Subcutaneous adipose tissue (tissue), 4 donors: ENCODE results near the gene PROX2. TPM values are rescaled to one million over a fixed set of nuclear protein-coding genes. Genes with fewer than 3 reads are reported as not detected.

Experiments
- total RNA-seq, 4 donors: library from RNA; depleted of rRNA; stranded (reverse); fragments of >200 nt; gene quantifications; one replicate each; pipeline ENCODE4 v1.1.0, GENCODE V29; 2016
- TF ChIP-seq, protein P1 (sequence below): fragments of 450-650 bp; IDR thresholded peaks from one replicate; pipeline ENCODE4 v1.5.1; 2016; ENCODE audit warnings: low read depth, mild to moderate bottlenecking, control low read depth, antibody characterized with exemption, moderate library complexity

PROX2 gene
- total RNA-seq, 4 donors from 2014 or later: not detected

DNA sequence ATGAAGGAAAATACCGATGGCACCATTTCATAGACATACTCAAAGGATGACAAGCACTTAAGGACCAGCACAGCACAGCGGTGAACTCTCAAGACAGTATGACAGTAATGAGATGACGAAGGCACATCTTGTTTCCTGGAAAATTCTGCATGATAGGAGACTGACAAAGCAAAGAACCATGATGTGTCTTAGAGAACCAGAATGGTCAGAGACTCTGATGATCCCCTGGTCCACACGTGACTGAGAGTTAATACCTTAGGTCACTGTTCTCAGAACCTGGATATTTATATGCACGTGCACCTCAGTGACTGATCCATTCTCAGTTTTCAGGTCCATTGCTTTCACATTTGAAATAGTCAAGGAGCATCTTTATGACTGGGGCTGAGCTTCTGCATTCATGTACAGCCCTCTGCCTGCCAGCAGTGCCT is 35.3 kb downstream of the PROX2 start:
- TF ChIP-seq, protein P1, sequence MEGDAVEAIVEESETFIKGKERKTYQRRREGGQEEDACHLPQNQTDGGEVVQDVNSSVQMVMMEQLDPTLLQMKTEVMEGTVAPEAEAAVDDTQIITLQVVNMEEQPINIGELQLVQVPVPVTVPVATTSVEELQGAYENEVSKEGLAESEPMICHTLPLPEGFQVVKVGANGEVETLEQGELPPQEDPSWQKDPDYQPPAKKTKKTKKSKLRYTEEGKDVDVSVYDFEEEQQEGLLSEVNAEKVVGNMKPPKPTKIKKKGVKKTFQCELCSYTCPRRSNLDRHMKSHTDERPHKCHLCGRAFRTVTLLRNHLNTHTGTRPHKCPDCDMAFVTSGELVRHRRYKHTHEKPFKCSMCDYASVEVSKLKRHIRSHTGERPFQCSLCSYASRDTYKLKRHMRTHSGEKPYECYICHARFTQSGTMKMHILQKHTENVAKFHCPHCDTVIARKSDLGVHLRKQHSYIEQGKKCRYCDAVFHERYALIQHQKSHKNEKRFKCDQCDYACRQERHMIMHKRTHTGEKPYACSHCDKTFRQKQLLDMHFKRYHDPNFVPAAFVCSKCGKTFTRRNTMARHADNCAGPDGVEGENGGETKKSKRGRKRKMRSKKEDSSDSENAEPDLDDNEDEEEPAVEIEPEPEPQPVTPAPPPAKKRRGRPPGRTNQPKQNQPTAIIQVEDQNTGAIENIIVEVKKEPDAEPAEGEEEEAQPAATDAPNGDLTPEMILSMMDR: no peak

DNA sequence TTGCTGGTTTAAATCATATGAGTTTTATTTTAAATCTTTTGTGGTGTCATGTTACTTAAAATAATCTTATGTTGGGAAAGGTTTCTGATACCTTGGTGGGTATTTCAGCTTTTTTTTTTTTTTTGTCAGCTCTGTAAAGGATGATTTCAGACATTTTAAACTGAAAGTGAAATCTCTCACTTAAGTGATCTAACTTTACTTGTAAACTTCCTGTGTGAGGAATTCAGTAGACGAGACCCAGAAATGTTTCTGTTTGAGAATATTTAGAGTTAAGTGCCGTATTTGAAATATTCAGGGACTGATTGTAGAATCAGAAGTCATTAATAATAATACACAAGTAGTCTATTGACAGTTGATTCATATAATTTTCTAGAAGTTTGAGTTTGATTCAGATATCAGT is 37.8 kb downstream of the PROX2 start:
- TF ChIP-seq, protein P1: no peak

DNA sequence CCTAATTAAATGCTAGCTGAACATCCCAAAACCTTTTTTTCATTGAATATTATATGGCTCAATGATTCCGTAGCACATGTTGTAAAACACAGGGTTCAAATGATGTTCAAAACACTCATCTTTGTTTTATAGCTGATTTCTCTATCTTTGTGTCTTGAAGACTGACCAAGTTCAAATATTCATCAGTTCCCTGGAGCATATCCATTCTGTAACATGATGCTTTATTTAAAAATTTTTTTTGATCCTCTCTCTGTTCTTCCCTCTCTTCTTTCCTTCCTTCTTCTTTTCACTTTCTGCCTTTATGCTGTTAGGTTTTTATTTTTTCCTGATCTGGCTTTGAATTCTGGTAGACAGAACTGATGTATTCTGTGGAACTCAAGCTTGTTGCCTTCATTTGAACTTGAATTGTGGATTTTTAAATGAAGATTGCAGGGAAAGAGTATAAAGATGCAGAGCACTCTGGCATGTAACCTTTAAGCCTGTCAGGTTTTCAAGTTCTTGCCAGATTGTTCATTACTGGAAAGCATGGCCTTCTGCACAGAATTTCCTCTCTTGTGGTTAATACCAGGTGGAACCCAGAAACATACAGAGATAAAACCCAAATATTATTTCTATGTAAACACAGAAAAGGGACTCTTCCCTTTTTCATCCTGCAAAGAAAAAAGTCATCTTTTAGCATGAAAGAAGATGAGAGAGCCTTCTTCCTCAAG is 39.5 kb downstream of the PROX2 start:
- TF ChIP-seq, protein P1: no peak

DNA sequence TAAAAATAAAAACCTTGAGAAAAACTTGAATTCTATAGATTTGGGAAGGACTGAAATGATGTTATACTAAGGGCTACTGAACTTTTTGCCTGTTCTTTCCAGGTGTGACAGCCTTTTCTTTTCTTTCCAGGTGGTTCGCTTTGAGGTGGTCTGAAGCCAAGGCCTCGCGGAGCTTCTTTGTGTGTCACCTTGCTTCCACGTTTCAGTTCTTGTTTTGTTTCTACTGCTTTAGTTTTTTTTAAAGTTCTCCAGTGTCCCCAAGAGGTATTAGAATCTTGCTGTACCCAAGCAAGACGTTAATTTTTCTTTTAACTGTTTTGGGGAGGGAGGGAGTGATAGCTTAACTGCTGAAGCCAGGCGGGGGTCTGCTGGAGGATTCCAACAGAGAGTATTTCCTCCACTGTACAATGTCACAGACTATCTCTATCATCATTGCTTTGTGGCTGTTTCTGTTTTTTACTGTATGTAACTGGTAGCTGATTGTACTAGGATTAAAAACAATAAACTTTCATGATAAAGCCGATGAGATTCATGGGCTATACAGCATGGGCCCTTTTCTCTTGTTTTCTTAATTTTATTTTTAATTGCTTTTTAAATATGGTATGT is 40.2 kb downstream of the PROX2 start:
- TF ChIP-seq, protein P1: no peak

DNA sequence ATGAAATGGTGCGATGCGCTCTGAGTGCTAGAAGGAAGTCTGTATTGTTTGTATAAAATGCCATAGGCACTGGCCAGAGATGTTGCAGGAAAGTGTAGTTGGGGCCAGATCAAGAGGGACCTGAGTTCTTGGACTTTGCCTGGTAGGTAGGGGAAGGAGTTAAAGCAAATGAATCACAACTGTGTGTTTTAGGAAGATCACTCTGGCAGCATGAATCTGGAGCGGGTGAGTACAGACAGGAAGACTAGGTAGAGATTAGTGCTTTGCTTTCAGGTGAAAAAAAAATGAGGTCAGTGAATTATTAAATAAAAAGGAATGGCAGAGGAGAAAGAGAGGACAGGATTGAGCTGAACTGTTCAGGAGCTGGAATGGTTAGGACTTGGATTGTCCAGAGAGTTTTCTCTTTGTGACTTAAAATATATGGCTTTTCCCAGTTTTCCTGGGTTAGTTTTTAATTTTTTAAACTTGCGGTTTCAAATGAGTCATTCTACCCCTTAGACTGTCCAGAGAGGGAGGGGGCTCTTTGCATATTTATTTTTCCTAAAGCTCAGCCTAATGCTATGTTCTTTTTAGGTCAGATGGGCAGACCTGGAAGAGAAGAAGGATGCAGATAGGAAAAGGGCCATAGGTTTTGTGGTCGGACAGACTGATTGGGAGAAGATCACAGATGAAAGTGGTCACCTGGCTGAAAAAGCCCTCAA is 41.1 kb downstream of the PROX2 start:
- TF ChIP-seq, protein P1: no peak

DNA sequence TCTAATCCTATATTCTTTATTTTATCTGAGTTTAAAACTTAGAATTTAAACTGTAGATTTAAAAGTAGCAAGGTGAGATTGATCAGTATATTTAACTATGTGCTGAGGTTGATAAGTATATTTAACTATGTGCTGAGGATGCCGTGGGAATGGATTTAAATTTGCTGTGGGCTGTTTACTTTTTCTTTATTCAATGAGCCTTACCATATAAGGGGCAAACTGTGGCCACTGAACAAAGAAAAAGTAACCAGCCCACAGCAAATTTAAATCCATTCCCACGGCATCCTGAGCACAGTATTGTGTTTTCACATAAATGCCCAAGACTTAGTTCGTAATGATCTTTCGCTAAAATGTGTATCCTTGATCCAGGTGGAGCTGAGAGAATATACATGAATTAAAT is 43.1 kb downstream of the PROX2 start:
- TF ChIP-seq, protein P1: no peak

DNA sequence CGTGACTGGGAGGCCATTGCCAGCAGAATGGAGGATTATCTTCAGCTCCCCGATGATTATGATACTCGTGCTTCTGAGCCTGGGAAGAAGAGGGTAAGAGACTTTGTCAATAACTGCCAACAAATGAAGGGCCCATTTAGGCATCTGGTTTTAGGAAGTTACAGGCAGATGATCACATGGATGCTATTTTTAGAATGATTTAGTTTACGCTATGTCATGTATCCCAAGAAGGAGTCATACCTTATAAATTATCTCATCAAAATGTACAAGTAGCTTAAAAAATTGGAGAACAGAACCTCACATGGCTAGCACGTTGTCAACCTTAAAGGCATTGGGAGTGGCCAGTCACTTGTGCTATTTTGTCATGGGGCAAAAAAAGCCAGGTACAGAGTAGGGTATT is 46.7 kb downstream of the PROX2 start:
- TF ChIP-seq, protein P1: no peak
